ENCODE data around the gene NAALADL2.

The NAALADL2 gene

DNA sequence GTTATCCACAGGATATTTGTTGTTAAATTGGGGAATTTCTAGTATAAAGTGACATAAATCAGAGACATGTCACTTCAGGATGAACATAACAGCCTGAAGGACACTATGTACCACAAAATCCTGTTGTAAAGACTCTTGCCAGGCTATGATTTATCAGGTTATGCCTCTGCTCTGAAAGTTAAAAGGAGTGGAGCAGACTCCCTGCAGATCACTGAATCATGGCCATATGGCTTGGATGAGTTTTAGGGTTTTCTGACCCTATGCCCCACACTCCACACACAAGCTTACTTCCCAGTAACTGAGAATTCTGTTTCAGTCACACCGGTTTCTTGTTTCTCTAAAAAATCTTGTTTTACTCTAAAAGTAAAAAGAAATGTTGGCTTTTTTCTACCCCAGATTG, 869.4 kb downstream of the NAALADL2 start:
- Histone ChIP-seq H3K9ac (ENCODE audit: low read length) (no peak overlapping the region), H3K36me3 (ENCODE audit: insufficient read depth, low read length) (no peaks in the 10 kb centered on the region), H3K27ac (ENCODE audit: low read depth, low read length) (no peak overlapping the region), H3K9me3 (ENCODE audit: low read length) (no peaks in the 10 kb centered on the region), H3K27me3 (ENCODE audit: control insufficient read depth in 1 of 2, insufficient read depth in 2 of 2, low read length in 2 of 2) (no peaks in the 10 kb centered on the region), H3K4me3 (ENCODE audit: low read depth in 1 of 2, low read length in 2 of 2) (no peak overlapping the region), H3K4me1 (ENCODE audit: insufficient read depth, low read length) (no peaks in the 10 kb centered on the region)

DNA sequence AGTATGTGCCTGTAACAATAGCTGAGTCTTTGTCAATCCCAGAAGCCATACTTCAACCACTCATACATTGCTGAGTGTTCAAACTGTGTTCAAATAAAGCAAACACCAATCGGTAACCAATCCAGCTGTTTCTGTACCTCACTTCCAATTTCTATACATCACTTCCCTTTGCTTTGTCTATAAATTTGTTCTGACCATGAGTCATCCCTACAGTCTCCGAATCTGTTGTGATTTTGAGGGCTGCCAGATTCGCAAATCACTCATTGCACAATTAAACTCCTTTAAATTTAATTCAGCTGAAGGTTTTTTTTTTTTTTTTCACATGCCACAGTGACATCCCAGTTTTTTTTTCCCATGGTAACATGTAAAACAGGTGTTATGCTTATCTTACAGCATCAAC, 870.3 kb downstream of the NAALADL2 start:
- Histone ChIP-seq H3K9ac (ENCODE audit: low read length) (no peak overlapping the region), H3K27me3 (ENCODE audit: control insufficient read depth in 1 of 2, insufficient read depth in 2 of 2, low read length in 2 of 2) (no peaks in the 10 kb centered on the region), H3K27ac (ENCODE audit: low read depth, low read length) (no peak overlapping the region), H3K9me3 (ENCODE audit: low read length) (no peaks in the 10 kb centered on the region), H3K36me3 (ENCODE audit: insufficient read depth, low read length) (no peaks in the 10 kb centered on the region), H3K4me3 (ENCODE audit: low read depth in 1 of 2, low read length in 2 of 2) (no peak overlapping the region), H3K4me1 (ENCODE audit: insufficient read depth, low read length) (no peaks in the 10 kb centered on the region)

DNA sequence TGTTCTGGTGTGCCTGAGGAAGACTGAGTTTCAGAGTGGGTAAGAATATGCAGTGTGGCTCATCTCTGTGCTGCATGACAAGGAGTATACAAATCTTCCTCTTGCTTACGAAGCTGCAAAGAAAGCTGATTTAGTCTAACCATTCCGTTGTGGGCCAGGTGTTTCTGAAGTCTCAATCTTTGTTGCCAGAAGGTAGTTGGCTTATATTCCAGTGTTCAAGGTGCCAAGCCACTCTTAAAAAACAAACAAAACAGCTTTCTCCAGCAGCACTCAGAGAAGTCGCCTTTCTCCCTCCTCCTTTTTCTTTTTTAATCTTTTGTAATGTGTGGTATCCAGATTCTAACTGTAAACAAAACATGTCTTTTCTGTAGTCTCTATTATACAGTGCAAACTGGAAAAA, 872.4 kb downstream of the NAALADL2 start:
- H3K9me3 ChIP-seq (ENCODE audit: low read length) = no peaks in the 10 kb centered on the region
- H3K9ac ChIP-seq (ENCODE audit: low read length) = no peak overlapping the region
- no peaks in the 10 kb centered on the region for H3K4me1 ChIP-seq (ENCODE audit: insufficient read depth, low read length)
- H3K27me3 ChIP-seq (ENCODE audit: control insufficient read depth in 1 of 2, insufficient read depth in 2 of 2, low read length in 2 of 2) = no peaks in the 10 kb centered on the region
- no peak overlapping the region for H3K27ac ChIP-seq (ENCODE audit: low read depth, low read length)
- no peaks in the 10 kb centered on the region for H3K36me3 ChIP-seq (ENCODE audit: insufficient read depth, low read length)
- no peak overlapping the region for H3K4me3 ChIP-seq (ENCODE audit: low read depth in 1 of 2, low read length in 2 of 2)

DNA sequence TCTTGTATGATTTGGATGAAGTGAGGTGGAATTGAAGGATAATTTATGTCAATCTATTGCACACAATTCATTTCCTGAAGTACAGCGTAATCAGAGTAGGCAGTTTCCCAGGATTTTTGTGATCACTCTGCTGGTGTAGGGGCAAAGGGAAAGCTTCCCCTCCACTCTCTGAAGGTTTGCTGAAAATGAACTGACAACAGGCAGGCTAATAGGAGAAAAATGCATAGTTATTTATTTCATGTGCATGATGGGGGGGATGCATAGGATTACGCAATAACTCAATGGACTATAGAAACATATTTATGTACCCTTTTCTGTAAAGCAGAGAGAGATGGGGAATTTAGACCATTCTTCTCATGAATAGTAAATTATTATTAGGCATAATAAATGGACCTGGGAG, 872.9 kb downstream of the NAALADL2 start:
- no peaks in the 10 kb centered on the region for H3K36me3 ChIP-seq (ENCODE audit: insufficient read depth, low read length)
- H3K4me3 ChIP-seq (ENCODE audit: low read depth in 1 of 2, low read length in 2 of 2) = no peak overlapping the region
- H3K27me3 ChIP-seq (ENCODE audit: control insufficient read depth in 1 of 2, insufficient read depth in 2 of 2, low read length in 2 of 2) = no peaks in the 10 kb centered on the region
- H3K4me1 ChIP-seq (ENCODE audit: insufficient read depth, low read length) = no peaks in the 10 kb centered on the region
- H3K9me3 ChIP-seq (ENCODE audit: low read length) = no peaks in the 10 kb centered on the region
- no peak overlapping the region for H3K9ac ChIP-seq (ENCODE audit: low read length)
- no peak overlapping the region for H3K27ac ChIP-seq (ENCODE audit: low read depth, low read length)

DNA sequence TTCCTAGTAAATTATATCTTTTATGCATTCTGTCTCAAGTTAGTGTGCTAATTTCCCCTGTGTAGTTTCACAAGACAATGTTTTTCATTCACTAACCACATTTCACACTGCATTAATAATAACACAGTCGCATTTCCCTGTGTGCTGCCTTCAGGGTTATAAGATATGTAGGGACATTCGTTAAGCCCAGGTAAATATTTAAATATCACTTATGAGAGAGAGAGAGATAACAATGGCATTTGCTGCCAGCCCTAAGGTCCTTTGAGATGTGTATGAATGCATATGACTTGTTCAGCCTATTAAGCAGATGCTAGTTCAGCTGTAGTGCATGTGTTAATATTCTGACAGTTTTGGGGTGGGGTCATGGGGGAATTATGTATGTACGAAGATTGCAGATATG, 876.7 kb downstream of the NAALADL2 start:
- no peaks in the 10 kb centered on the region for H3K4me1 ChIP-seq (ENCODE audit: insufficient read depth, low read length)
- H3K4me3 ChIP-seq (ENCODE audit: low read depth in 1 of 2, low read length in 2 of 2) = no peak overlapping the region
- H3K27ac ChIP-seq (ENCODE audit: low read depth, low read length) = no peak overlapping the region
- no peaks in the 10 kb centered on the region for H3K36me3 ChIP-seq (ENCODE audit: insufficient read depth, low read length)
- H3K9me3 ChIP-seq (ENCODE audit: low read length) = no peaks in the 10 kb centered on the region
- H3K27me3 ChIP-seq (ENCODE audit: control insufficient read depth in 1 of 2, insufficient read depth in 2 of 2, low read length in 2 of 2) = no peaks in the 10 kb centered on the region
- H3K9ac ChIP-seq (ENCODE audit: low read length) = no peak overlapping the region

DNA sequence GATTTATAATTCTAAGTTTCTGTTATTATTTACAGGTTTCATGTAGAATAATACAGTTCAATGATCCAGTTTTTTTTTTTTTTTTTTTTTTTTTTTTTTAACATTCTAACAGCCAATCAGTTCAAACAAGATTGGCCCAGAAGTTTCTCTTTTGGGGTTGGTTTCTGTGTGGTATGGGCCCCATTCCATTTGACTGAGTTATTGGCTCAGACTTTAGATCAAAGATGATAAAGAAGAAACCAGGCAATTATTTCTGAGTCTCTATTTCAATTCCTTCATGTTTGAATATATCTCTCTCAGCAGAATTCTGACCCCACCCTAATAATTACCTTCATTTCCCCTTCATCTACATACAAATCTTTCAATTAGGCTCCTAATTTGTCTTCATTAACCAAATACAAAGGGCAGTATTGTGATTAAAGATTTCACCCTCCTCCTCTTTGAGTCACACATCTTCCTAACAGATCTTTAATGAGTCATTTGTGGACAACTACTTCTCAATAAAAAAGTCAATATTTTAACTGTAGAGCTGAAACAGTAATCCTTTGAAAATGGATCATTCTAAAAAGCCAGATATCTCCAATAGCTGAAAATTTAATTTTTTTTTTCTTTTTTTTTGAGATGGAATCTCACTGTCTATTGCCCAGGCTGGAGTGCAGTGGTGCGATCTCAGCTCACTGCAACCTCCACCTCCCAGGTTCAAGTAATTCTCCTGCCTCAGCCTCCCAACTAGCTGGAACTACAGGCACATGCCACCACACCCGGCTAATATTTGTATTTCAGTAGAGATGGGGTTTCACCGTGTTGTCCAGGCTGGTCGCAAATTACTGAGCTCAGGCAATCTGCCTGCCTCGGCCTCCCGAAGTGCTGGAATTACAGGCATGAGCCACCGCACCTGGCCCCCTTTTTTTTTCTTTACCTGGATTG, 878.8 kb downstream of the NAALADL2 start:
- Histone ChIP-seq H3K27ac (ENCODE audit: low read depth, low read length) (no peak overlapping the region), H3K9me3 (ENCODE audit: low read length) (no peaks in the 10 kb centered on the region), H3K4me3 (ENCODE audit: low read depth in 1 of 2, low read length in 2 of 2) (no peak overlapping the region), H3K4me1 (ENCODE audit: insufficient read depth, low read length) (no peaks in the 10 kb centered on the region), H3K9ac (ENCODE audit: low read length) (no peak overlapping the region), H3K27me3 (ENCODE audit: control insufficient read depth in 1 of 2, insufficient read depth in 2 of 2, low read length in 2 of 2) (no peaks in the 10 kb centered on the region), H3K36me3 (ENCODE audit: insufficient read depth, low read length) (no peaks in the 10 kb centered on the region)

DNA sequence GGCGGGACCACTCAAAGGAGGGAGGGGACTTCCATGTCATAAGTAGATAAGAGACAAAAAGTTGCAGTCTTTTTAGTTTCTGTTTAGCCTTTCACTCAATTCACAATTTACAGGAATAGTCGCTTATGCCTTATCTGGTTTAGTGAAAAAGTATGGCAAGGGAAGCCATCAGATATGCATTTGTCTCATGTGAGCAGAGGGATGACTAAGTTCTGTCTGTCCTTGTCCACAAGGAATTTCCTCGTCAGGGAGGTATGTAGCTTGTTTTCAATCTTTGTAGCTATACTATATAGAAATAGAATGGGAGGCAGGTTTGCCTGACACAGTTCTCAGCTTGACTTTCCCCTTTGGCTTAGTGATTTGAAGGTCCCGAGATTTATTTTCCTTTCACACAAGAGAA, 882.8 kb downstream of the NAALADL2 start:
- Histone ChIP-seq H3K4me3 (ENCODE audit: low read depth in 1 of 2, low read length in 2 of 2) (no peak overlapping the region), H3K36me3 (ENCODE audit: insufficient read depth, low read length) (no peaks in the 10 kb centered on the region), H3K27ac (ENCODE audit: low read depth, low read length) (no peak overlapping the region), H3K4me1 (ENCODE audit: insufficient read depth, low read length) (no peaks in the 10 kb centered on the region), H3K27me3 (ENCODE audit: control insufficient read depth in 1 of 2, insufficient read depth in 2 of 2, low read length in 2 of 2) (no peaks in the 10 kb centered on the region), H3K9ac (ENCODE audit: low read length) (no peak overlapping the region), H3K9me3 (ENCODE audit: low read length) (no peaks in the 10 kb centered on the region)

DNA sequence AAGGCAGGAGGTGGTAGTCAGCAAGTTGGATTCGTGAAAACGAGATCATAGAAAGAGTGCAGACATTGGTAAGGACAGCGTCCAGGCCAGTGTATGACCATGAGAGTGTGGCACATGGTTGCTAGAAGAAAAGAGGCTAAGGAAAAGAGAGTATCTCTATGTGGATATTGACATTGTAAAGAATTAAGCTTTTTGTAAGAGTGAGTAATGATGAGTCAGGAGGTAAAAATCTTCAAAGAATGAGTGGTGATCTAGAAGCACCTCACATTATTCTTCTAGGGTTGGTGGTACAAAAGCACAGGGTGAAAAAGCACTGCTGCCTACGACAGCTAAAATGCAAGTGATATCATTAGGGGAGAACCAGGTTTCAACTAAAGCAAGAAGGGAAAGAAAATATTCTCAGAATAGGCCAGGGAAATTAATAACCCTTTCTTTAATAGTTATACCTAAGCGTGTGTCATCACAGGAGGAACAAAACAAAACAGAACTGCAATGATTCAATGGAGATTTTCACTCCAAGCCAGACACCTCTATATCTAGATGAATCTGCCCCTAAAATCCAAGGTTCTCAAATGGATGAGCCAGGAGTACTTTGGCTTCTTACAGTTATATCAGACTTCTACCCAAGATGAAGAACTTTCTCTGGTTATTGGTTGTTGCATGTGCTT, 884.7 kb downstream of the NAALADL2 start:
- H3K9me3 ChIP-seq (ENCODE audit: low read length) = no peaks in the 10 kb centered on the region
- no peak overlapping the region for H3K9ac ChIP-seq (ENCODE audit: low read length)
- no peaks in the 10 kb centered on the region for H3K27me3 ChIP-seq (ENCODE audit: control insufficient read depth in 1 of 2, insufficient read depth in 2 of 2, low read length in 2 of 2)
- no peak overlapping the region for H3K27ac ChIP-seq (ENCODE audit: low read depth, low read length)
- H3K36me3 ChIP-seq (ENCODE audit: insufficient read depth, low read length) = no peaks in the 10 kb centered on the region
- no peak overlapping the region for H3K4me3 ChIP-seq (ENCODE audit: low read depth in 1 of 2, low read length in 2 of 2)
- no peaks in the 10 kb centered on the region for H3K4me1 ChIP-seq (ENCODE audit: insufficient read depth, low read length)

DNA sequence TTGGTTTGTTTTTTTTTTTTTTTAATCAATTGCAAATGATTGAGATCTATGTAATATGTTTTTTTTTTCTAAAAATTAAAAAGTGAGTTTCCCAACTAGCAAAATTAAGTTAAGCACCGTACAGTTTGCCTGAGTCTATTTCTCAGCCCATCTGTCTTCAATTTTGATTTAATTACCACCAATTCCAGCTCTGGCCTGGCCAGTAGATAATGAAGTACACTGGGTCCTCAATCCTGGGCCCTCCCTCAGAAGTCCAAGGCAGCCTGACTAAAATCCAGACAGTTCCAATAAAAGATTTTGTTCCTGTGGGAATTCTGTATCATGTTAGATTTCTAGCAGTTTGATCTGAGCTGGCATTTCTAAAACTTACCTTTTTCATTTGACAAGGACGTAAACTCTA, 887.2 kb downstream of the NAALADL2 start:
- Histone ChIP-seq H3K27me3 (ENCODE audit: control insufficient read depth in 1 of 2, insufficient read depth in 2 of 2, low read length in 2 of 2) (no peaks in the 10 kb centered on the region), H3K9ac (ENCODE audit: low read length) (no peak overlapping the region), H3K36me3 (ENCODE audit: insufficient read depth, low read length) (no peaks in the 10 kb centered on the region), H3K27ac (ENCODE audit: low read depth, low read length) (no peak overlapping the region), H3K9me3 (ENCODE audit: low read length) (no peaks in the 10 kb centered on the region), H3K4me3 (ENCODE audit: low read depth in 1 of 2, low read length in 2 of 2) (no peak overlapping the region), H3K4me1 (ENCODE audit: insufficient read depth, low read length) (no peaks in the 10 kb centered on the region)

DNA sequence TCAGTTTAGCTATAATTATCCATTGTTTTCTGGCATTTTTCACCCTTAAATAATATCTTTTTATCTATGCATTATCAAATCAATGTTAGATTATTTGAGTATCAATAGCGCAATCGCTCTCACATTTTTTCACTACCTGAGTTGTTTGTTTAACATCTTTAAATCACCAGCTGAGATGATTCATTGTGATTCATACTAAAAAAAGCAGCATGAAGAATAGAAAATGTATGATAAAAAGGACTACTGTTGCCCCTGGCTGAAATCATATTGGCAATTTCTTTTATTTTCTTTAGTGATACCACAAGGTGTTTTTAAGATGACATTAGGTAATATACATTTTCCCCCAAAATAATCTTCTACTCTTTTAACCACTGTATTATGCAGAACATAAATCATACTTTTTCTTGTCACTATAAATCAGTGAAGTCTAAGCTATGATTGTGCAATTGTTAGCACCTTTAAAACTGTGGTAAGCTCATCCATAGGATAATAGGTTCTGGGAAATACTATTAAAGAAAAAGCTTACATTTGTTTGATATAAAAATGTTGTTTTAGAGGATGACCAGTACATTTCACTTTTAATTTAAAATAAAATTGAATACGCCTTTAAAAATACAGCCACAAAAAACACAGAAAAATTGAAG, 889.1 kb downstream of the NAALADL2 start:
- no peaks in the 10 kb centered on the region for H3K9me3 ChIP-seq (ENCODE audit: low read length)

DNA sequence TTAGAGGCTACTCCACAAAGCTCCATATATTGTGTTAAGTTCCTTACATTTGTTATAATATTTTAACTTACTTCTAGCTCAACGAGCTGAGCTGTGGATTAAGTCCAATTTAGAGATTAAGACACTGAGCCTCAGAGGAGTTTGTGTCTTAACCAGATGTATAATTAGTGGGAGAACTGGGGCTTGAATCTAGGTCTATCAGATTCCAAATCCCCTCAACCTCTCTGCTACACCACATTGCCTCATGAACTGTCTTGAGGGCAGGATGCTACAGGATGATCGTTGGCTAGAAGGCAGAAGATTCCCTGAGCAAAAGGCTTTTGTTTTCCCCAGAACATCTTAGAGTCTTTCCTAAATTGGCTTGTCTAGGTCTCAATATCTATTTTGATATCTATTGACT, 890.8 kb downstream of the NAALADL2 start:
- Histone ChIP-seq H3K9ac (ENCODE audit: low read length) (no peak overlapping the region), H3K36me3 (ENCODE audit: insufficient read depth, low read length) (no peaks in the 10 kb centered on the region), H3K27me3 (ENCODE audit: control insufficient read depth in 1 of 2, insufficient read depth in 2 of 2, low read length in 2 of 2) (no peaks in the 10 kb centered on the region), H3K4me3 (ENCODE audit: low read depth in 1 of 2, low read length in 2 of 2) (no peak overlapping the region), H3K27ac (ENCODE audit: low read depth, low read length) (no peak overlapping the region), H3K9me3 (ENCODE audit: low read length) (no peaks in the 10 kb centered on the region), H3K4me1 (ENCODE audit: insufficient read depth, low read length) (no peaks in the 10 kb centered on the region)

More for the DNA sequence above, 889.1 kb downstream of the NAALADL2 start:
- no peak overlapping the region for H3K4me3 ChIP-seq (ENCODE audit: low read depth in 1 of 2, low read length in 2 of 2)
- H3K9ac ChIP-seq (ENCODE audit: low read length) = no peak overlapping the region
- H3K27me3 ChIP-seq (ENCODE audit: control insufficient read depth in 1 of 2, insufficient read depth in 2 of 2, low read length in 2 of 2) = no peaks in the 10 kb centered on the region
- no peak overlapping the region for H3K27ac ChIP-seq (ENCODE audit: low read depth, low read length)
- no peaks in the 10 kb centered on the region for H3K4me1 ChIP-seq (ENCODE audit: insufficient read depth, low read length)
- no peaks in the 10 kb centered on the region for H3K36me3 ChIP-seq (ENCODE audit: insufficient read depth, low read length)

Data from muscle layer of colon (tissue), 2 donors.